ENCODE results near the gene ANKRD55. TPM values are rescaled to one million over a fixed set of nuclear protein-coding genes. Genes with fewer than 3 reads are reported as not detected.

Gene ANKRD55
- total RNA-seq, 1 experiment from 2014 or later = not detected

DNA sequence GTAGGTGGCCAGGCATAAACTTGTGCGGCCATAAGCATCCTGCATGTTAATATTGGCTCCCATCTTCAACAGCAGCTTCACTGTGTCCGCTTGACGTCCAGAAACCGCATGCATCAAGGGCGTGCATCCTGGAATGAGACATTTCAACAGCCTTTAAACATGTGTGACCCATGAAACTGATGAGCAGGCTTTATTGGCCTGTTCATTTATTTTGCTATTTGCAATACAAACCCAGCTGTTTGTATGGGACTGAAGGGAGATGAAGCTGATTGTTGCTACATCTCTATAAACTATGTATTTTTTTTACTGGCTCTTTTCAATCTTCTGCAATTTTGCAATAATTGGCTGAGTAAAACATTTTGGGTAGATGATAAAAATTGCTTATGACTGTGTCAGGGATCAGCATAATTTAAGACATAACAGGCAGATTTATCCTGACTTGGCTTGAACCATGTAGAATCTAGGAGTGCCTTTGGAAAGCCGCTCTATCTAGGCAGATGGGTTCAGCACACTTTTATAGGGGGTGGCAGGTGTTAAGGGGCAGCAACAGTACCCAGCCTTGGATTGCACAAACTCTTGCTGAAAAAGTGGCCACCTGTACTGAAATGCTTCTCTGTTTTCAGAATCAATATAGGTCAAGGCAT lies 56.9 kb downstream of the ANKRD55 start:
- DNase-seq (ENCODE audit: low spot score) = no peak
- Mint-ChIP-seq H3K27ac (no peak overlapping the region), H3K4me1 (peaks cover 16% of the 10 kb centered on the region), H3K36me3 (no peaks in the 10 kb centered on the region), H3K9me3 (0 out of 2 replicates have a peak, but pooled peaks cover under 1% of the 10 kb centered on the region), H3K4me3 (no peak overlapping the region), H3K27me3 (ENCODE audit: low read depth) (no peaks in the 10 kb centered on the region)
- POLR2A ChIA-PET = no interaction called here
- TF ChIP-seq, protein P1, sequence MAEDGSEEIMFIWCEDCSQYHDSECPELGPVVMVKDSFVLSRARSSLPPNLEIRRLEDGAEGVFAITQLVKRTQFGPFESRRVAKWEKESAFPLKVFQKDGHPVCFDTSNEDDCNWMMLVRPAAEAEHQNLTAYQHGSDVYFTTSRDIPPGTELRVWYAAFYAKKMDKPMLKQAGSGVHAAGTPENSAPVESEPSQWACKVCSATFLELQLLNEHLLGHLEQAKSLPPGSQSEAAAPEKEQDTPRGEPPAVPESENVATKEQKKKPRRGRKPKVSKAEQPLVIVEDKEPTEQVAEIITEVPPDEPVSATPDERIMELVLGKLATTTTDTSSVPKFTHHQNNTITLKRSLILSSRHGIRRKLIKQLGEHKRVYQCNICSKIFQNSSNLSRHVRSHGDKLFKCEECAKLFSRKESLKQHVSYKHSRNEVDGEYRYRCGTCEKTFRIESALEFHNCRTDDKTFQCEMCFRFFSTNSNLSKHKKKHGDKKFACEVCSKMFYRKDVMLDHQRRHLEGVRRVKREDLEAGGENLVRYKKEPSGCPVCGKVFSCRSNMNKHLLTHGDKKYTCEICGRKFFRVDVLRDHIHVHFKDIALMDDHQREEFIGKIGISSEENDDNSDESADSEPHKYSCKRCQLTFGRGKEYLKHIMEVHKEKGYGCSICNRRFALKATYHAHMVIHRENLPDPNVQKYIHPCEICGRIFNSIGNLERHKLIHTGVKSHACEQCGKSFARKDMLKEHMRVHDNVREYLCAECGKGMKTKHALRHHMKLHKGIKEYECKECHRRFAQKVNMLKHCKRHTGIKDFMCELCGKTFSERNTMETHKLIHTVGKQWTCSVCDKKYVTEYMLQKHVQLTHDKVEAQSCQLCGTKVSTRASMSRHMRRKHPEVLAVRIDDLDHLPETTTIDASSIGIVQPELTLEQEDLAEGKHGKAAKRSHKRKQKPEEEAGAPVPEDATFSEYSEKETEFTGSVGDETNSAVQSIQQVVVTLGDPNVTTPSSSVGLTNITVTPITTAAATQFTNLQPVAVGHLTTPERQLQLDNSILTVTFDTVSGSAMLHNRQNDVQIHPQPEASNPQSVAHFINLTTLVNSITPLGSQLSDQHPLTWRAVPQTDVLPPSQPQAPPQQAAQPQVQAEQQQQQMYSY (CRISPR knock-in tag; IDR thresholded peaks at IDR 0.05) = no peak
- TF ChIP-seq PRRX2 (CRISPR knock-in tag; IDR thresholded peaks at IDR 0.05) = no peak
- TF ChIP-seq, protein P2, sequence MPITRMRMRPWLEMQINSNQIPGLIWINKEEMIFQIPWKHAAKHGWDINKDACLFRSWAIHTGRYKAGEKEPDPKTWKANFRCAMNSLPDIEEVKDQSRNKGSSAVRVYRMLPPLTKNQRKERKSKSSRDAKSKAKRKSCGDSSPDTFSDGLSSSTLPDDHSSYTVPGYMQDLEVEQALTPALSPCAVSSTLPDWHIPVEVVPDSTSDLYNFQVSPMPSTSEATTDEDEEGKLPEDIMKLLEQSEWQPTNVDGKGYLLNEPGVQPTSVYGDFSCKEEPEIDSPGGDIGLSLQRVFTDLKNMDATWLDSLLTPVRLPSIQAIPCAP (CRISPR knock-in tag; IDR thresholded peaks at IDR 0.05) = no peak
- TF ChIP-seq GABPB1 (CRISPR knock-in tag; IDR thresholded peaks at IDR 0.05) = no peak
- TF ChIP-seq ZNF396 (CRISPR knock-in tag; IDR thresholded peaks at IDR 0.05; ENCODE audit: borderline replicate concordance) = no peak
- no peak for TF ChIP-seq NR3C1 (CRISPR knock-in tag; conservative IDR thresholded peaks at IDR 0.05; ENCODE audit: low read depth)
- TF ChIP-seq NR1H2 (CRISPR knock-in tag; IDR thresholded peaks at IDR 0.05) = no peak
- no peak for TF ChIP-seq NR2C2 (CRISPR knock-in tag; IDR thresholded peaks at IDR 0.05)
- TF ChIP-seq, protein P3, sequence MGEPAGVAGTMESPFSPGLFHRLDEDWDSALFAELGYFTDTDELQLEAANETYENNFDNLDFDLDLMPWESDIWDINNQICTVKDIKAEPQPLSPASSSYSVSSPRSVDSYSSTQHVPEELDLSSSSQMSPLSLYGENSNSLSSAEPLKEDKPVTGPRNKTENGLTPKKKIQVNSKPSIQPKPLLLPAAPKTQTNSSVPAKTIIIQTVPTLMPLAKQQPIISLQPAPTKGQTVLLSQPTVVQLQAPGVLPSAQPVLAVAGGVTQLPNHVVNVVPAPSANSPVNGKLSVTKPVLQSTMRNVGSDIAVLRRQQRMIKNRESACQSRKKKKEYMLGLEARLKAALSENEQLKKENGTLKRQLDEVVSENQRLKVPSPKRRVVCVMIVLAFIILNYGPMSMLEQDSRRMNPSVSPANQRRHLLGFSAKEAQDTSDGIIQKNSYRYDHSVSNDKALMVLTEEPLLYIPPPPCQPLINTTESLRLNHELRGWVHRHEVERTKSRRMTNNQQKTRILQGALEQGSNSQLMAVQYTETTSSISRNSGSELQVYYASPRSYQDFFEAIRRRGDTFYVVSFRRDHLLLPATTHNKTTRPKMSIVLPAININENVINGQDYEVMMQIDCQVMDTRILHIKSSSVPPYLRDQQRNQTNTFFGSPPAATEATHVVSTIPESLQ (CRISPR knock-in tag; IDR thresholded peaks at IDR 0.05) = no peak
- ATAC-seq = no peak
- CTCF ChIA-PET = no interaction called here

DNA sequence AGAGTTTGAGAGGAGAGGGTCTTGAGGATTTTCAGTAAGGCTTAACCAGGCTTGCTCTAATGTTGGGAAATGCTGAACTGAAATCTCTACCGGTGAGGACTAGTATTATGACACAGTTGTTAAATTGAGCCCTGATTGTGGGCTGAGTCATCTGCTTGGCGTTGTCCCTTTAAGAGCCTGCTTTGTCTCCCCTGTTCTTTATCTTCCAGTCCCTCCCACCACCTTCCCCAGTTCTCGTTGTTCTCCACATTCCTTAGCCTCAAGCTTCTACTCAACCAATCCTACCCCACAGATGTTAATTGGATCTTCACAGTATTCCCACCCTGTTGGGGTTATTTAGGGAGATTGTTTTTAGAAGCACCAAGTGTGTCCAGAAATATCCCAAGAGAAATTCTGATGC lies 57.6 kb downstream of the ANKRD55 start:
- no peaks in the 10 kb centered on the region for H3K36me3 Mint-ChIP-seq
- H3K27me3 Mint-ChIP-seq (ENCODE audit: low read depth) = no peaks in the 10 kb centered on the region
- H3K4me1 Mint-ChIP-seq = peaks cover 16% of the 10 kb centered on the region
- TF ChIP-seq ZBTB21 (CRISPR knock-in tag; IDR thresholded peaks at IDR 0.05; ENCODE audit: borderline replicate concordance) (no peak), ZNF423 (CRISPR knock-in tag; IDR thresholded peaks at IDR 0.05) (no peak), HMGA2 (CRISPR knock-in tag; IDR thresholded peaks at IDR 0.05) (no peak), ESRRA (CRISPR knock-in tag; IDR thresholded peaks at IDR 0.05; ENCODE audit: borderline replicate concordance) (no peak), ZNF232 (CRISPR knock-in tag; IDR thresholded peaks at IDR 0.05) (no peak)
- TF ChIP-seq, protein P4, sequence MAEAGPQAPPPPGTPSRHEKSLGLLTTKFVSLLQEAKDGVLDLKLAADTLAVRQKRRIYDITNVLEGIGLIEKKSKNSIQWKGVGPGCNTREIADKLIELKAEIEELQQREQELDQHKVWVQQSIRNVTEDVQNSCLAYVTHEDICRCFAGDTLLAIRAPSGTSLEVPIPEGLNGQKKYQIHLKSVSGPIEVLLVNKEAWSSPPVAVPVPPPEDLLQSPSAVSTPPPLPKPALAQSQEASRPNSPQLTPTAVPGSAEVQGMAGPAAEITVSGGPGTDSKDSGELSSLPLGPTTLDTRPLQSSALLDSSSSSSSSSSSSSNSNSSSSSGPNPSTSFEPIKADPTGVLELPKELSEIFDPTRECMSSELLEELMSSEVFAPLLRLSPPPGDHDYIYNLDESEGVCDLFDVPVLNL (CRISPR knock-in tag; IDR thresholded peaks at IDR 0.05; ENCODE audit: borderline replicate concordance, low read depth) = no peak
- TF ChIP-seq, protein P5, sequence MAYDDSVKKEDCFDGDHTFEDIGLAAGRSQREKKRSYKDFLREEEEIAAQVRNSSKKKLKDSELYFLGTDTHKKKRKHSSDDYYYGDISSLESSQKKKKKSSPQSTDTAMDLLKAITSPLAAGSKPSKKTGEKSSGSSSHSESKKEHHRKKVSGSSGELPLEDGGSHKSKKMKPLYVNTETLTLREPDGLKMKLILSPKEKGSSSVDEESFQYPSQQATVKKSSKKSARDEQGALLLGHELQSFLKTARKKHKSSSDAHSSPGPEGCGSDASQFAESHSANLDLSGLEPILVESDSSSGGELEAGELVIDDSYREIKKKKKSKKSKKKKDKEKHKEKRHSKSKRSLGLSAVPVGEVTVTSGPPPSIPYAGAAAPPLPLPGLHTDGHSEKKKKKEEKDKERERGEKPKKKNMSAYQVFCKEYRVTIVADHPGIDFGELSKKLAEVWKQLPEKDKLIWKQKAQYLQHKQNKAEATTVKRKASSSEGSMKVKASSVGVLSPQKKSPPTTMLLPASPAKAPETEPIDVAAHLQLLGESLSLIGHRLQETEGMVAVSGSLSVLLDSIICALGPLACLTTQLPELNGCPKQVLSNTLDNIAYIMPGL (CRISPR knock-in tag; IDR thresholded peaks at IDR 0.05) = no peak
- TF ChIP-seq, protein P6, sequence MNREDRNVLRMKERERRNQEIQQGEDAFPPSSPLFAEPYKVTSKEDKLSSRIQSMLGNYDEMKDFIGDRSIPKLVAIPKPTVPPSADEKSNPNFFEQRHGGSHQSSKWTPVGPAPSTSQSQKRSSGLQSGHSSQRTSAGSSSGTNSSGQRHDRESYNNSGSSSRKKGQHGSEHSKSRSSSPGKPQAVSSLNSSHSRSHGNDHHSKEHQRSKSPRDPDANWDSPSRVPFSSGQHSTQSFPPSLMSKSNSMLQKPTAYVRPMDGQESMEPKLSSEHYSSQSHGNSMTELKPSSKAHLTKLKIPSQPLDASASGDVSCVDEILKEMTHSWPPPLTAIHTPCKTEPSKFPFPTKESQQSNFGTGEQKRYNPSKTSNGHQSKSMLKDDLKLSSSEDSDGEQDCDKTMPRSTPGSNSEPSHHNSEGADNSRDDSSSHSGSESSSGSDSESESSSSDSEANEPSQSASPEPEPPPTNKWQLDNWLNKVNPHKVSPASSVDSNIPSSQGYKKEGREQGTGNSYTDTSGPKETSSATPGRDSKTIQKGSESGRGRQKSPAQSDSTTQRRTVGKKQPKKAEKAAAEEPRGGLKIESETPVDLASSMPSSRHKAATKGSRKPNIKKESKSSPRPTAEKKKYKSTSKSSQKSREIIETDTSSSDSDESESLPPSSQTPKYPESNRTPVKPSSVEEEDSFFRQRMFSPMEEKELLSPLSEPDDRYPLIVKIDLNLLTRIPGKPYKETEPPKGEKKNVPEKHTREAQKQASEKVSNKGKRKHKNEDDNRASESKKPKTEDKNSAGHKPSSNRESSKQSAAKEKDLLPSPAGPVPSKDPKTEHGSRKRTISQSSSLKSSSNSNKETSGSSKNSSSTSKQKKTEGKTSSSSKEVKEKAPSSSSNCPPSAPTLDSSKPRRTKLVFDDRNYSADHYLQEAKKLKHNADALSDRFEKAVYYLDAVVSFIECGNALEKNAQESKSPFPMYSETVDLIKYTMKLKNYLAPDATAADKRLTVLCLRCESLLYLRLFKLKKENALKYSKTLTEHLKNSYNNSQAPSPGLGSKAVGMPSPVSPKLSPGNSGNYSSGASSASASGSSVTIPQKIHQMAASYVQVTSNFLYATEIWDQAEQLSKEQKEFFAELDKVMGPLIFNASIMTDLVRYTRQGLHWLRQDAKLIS (CRISPR knock-in tag; IDR thresholded peaks at IDR 0.05; ENCODE audit: borderline replicate concordance) = no peak
- TF ChIP-seq, protein P7, sequence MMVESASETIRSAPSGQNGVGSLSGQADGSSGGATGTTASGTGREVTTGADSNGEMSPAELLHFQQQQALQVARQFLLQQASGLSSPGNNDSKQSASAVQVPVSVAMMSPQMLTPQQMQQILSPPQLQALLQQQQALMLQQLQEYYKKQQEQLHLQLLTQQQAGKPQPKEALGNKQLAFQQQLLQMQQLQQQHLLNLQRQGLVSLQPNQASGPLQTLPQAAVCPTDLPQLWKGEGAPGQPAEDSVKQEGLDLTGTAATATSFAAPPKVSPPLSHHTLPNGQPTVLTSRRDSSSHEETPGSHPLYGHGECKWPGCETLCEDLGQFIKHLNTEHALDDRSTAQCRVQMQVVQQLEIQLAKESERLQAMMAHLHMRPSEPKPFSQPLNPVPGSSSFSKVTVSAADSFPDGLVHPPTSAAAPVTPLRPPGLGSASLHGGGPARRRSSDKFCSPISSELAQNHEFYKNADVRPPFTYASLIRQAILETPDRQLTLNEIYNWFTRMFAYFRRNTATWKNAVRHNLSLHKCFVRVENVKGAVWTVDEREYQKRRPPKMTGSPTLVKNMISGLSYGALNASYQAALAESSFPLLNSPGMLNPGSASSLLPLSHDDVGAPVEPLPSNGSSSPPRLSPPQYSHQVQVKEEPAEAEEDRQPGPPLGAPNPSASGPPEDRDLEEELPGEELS (CRISPR knock-in tag; IDR thresholded peaks at IDR 0.05) = no peak
- ATAC-seq (peak; percentile 95), DNase-seq (ENCODE audit: low spot score) (no peak)
- no peak overlapping the region for H3K27ac Mint-ChIP-seq
- ChIA-PET CTCF (no interaction called here), POLR2A (no interaction called here)
- no peak overlapping the region for H3K4me3 Mint-ChIP-seq
- H3K9me3 Mint-ChIP-seq = peaks cover 6% of the 10 kb centered on the region; the same call in 1 of the 2 replicates

All from WTC11 (cell line).